GM12892 (cell line): ENCODE data around the gene PHLDB1.

Experiments
- DNase-seq: peaks from one replicate; pipeline ENCODE4 v3.0.0; 2011; ENCODE audit not compliant: insufficient read length
- FAIRE-seq: peaks from 2 replicates; lab custom pipeline; 2011; peaks lifted over from hg19 to GRCh38; lab: Jason Lieb, UNC
- POLR2A ChIP-seq: IDR thresholded peaks from 2 replicates; pipeline ENCODE4 v1.6.1; 2011; ENCODE audit warnings: low read depth, low read length, control low read depth
- POLR2AphosphoS5 ChIP-seq: IDR thresholded peaks from 2 replicates; pipeline ENCODE4 v1.6.1; 2011; ENCODE audit warnings: low read depth, low read length, control low read depth
- TAF1 ChIP-seq: IDR thresholded peaks from 2 replicates; pipeline ENCODE4 v1.6.1; 2011; ENCODE audit warnings: low read depth, mild to moderate bottlenecking, control low read depth, low read length, borderline replicate concordance

The PHLDB1 gene

GRCh38 chr11:118649941-118650340 is 42.5 kb downstream of the PHLDB1 start:
- DNase-seq (no peak), FAIRE-seq (no peak)
- no peak for TF ChIP-seq TAF1

GRCh38 chr11:118650366-118650765 is 43.0 kb downstream of the PHLDB1 start:
- TF ChIP-seq TAF1 (no peak), POLR2A (no peak), POLR2AphosphoS5 (no peak)
- no peak for FAIRE-seq
- no peak for DNase-seq

DNA sequence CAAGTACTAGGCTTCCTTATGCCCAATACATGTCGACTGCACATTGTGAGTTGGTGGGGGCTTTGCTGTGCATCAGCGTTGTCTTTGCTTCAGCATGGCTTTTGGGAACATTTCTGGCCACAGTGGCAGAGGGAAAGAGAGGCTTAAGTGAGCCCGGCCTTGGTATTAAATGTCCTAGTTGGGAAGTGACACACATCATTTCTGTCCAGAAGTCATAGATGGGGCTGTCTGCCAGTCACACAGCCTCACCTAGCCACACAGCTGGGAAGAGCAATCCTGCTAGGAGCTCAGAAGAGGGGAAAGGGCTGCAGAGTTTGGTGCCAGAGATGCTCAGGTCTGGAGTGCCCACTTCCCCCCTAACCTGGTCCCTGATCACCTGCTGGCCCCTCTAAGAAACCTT is 44.4 kb downstream of the PHLDB1 start:
- TF ChIP-seq POLR2AphosphoS5 = no peak
- no peak for TF ChIP-seq POLR2A
- TF ChIP-seq TAF1 = no peak
- FAIRE-seq (no peak), DNase-seq (no peak)

- no peak for FAIRE-seq
- DNase-seq = no peak
- TF ChIP-seq POLR2A (no peak), TAF1 (no peak), POLR2AphosphoS5 (no peak)
These were observed 45.3 kb downstream of the PHLDB1 start for GRCh38 chr11:118652681-118653181.

GRCh38 chr11:118653684-118654390 is 46.4 kb downstream of the PHLDB1 start:
- DNase-seq = no peak
- no peak for TF ChIP-seq POLR2A
- no peak for TF ChIP-seq TAF1
- no peak for TF ChIP-seq POLR2AphosphoS5
- no peak for FAIRE-seq

- no peak for FAIRE-seq
These were observed 48.2 kb downstream of the PHLDB1 start for GRCh38 chr11:118655486-118656190.

DNA sequence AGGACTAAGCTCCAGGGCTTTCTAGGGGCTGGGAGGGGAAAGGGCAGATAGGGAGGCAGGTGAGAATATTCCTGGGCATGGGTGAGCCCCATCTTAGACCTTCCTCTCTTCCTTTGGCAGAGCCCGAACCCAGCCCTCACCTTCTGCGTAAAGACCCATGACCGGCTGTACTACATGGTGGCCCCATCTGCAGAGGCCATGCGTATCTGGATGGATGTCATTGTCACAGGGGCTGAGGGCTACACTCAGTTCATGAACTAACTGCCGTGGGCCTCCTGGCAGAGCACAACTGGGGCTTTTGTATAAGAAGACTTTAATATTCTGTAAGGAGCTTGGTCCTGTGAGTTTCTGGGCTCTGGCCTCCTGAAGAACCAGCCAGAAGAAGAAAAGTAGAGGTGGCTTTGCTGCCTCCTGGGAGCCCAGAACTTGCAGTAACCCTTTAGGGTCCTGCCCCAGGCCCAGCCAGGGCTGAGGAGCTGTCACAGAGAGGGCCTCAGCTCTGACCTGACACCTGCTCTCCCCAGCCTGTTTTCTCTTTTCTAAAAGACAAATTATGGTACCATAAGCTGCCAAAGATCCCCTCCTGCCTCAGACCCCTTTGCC is 49.2 kb downstream of the PHLDB1 start:
- DNase-seq = no peak
- no peak for TF ChIP-seq TAF1
- TF ChIP-seq POLR2A = no peak
- TF ChIP-seq POLR2AphosphoS5 = no peak

More at GRCh38 chr11:118655486-118656190, 48.2 kb downstream of the PHLDB1 start:
- no peak for TF ChIP-seq TAF1
- no peak for TF ChIP-seq POLR2AphosphoS5
- TF ChIP-seq POLR2A = no peak
- DNase-seq = no peak

DNA sequence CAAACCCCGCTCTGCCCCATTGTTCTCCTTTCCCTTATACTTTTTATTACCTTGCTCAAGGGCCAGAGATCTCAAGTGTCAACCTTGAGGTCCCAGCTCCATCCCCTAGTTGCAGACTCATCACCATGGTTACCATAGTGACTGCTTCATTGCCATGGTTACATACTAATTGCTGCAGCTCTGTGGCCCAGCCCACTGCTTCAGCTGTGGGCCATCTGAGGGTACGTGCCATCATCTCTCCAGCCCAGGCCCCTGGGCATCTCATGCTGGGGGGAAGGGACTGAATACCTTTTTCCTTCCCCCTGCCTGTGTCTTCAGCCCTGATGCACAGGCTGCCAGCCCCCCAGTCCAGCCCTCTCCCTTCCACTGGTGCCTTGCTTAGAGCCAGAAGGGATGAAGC is 49.8 kb downstream of the PHLDB1 start:
- DNase-seq = no peak
- no peak for TF ChIP-seq TAF1
- no peak for TF ChIP-seq POLR2A
- TF ChIP-seq POLR2AphosphoS5 = no peak
- FAIRE-seq = no peak

More for the DNA sequence above, 49.2 kb downstream of the PHLDB1 start:
- FAIRE-seq = no peak

DNA sequence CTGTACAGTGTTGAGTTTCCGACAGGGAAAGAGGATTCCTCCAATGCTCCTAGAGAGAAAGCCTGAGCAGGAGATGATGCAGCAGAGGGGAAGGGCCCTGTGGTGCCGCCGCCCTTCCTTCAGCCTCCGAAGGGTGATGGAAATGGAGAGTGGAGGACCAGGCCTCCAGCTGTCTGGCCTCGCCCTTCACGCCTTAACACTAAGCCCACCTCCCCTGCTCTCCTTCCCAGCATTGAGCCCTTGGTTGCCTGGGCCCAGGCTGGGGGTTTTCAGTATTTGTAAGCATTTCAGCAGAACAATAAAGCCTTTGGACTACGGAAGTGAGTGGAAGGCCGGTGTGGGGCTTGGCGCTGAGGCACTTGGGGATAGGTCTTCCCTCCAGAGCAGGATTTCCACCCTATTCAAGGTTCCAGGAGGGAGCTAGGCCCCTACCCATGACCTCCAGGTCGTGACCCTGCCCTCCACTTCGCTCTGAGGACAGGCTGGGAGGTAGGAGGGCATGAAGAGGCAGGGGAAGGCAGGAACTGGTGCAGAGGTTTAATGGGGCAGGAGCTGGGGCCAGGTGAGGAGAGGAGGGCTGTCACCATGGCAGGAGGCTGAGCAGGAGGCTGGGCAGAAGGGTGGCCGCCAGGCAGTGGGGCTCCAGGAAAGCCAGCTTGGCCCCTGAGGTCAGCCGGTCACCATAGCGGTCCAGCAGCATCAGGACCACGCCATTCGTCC is 50.5 kb downstream of the PHLDB1 start:
- TF ChIP-seq POLR2AphosphoS5 (no peak), POLR2A (no peak)
- DNase-seq = no peak
- FAIRE-seq = no peak

DNA sequence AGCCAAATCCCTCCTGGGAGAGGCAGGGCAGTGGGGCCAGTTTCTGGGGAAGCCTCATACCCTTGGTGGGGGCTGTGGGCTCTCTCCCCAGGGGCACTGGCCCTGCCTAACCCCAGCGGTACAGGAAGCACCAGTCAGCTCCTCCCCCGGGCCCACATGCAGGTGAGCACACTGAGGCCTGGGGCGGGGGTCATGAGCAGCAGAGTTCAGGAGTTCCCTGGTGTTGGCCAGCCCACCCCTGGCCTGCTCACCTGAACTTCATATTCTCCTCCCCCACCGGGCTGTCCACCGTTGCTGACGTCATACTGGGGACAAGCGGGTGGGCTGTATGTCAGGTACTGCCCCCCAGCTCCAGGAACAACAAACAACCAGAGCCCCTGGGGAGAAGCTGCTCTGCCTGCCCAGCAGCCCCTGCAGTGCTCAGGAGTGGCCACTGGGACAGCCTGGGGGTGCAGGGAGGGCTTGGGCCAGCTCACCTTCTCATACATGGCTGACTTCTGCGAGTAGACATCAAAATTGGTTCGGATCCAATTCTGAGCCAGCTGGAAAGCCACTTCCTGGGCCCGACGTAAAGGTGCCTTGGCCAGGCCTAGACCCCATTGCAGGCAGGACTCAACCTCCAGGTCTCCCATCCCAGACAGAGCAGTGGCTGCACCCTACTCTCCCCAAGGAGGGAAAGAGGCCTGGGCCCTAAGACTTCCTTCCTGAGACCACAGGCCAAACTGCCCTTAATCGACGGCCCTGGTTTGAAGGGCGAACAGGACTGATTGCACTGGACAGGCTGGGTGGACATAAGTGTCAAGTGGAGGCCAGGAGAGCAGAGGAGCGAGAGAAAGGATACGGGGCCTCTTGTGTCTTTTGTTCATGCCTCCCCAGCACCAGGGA is 51.3 kb downstream of the PHLDB1 start:
- DNase-seq (no peak), FAIRE-seq (no peak)
- TF ChIP-seq POLR2A = no peak
